ENCODE measurements around the gene POLR2L.

POLR2L gene

GRCh38 chr11:829176-829846 is 13.0 kb downstream of the POLR2L start:
- peak overlapping the region in 1 of 2 donors; percentile 41 for H3K27ac ChIP-seq
- peaks cover 0 to 88% (median 61%) of the 10 kb centered on the region in 4 donors for H3K4me1 ChIP-seq
- intact Hi-C loops (cut with DNase I; ENCODE audit: low total_unique reads) = no loop called here
- H3K4me3 ChIP-seq = peak overlapping the region; percentile 41
- TF ChIP-seq CTCF (IDR thresholded peaks at IDR 0.05) = no peak
- no peaks in the 10 kb centered on the region for H3K9me3 ChIP-seq
- H3K36me3 ChIP-seq = peaks cover 16 to 17% (median 17%) of the 10 kb centered on the region in 3 donors
- peaks cover 0 to 78% of the 10 kb centered on the region in 2 donors for H3K27me3 ChIP-seq
- DNase-seq = peak in 1 of 2 donors; percentile 78

- intact Hi-C loops (cut with DNase I; ENCODE audit: low total_unique reads) = no loop called here
- no peak for TF ChIP-seq CTCF (IDR thresholded peaks at IDR 0.05)
- peaks cover 23 to 24% (median 23%) of the 10 kb centered on the region in 3 donors for H3K36me3 ChIP-seq
- no peak overlapping the region for H3K4me3 ChIP-seq
- H3K4me1 ChIP-seq = peaks cover 0 to 88% (median 54%) of the 10 kb centered on the region in 4 donors
- H3K27ac ChIP-seq = peak overlapping the region in 1 of 2 donors; percentile 41
- H3K9me3 ChIP-seq = no peaks in the 10 kb centered on the region
- no peak for DNase-seq
- peaks cover 0 to 81% of the 10 kb centered on the region in 2 donors for H3K27me3 ChIP-seq
Observed at GRCh38 chr11:828506-829175, 13.7 kb downstream of the POLR2L start.

GRCh38 chr11:827897-828192 is 14.5 kb downstream of the POLR2L start, which contains the start of gene CRACR2B:
Gene CRACR2B, plus strand, starts transcription at chr11:827919. Its CDS starts 689 bp downstream, at chr11:828608.
- H3K4me1 ChIP-seq = peaks cover 0 to 92% (median 53%) of the 10 kb centered on the region in 4 donors
- TF ChIP-seq CTCF (IDR thresholded peaks at IDR 0.05) = no peak
- H3K27me3 ChIP-seq = peaks cover 0 to 81% of the 10 kb centered on the region in 2 donors
- H3K4me3 ChIP-seq = peak within 1 kb of the TSS; percentile 38 to 48
- H3K27ac ChIP-seq = peak within 1 kb of the TSS in 1 of 2 donors; percentile 41
- intact Hi-C loops (cut with DNase I; ENCODE audit: low total_unique reads) = no loop called here
- H3K9me3 ChIP-seq = no peaks in the 10 kb centered on the region
- peaks cover 31 to 32% (median 31%) of the 10 kb centered on the region in 3 donors for H3K36me3 ChIP-seq
- DNase-seq = no peak

- Histone ChIP-seq H3K27ac (peak overlapping the region in 1 of 2 donors; percentile 38), H3K4me3 (peak overlapping the region; percentile 38 to 48), H3K9me3 (no peaks in the 10 kb centered on the region), H3K27me3 (peaks cover 0 to 80% of the 10 kb centered on the region in 2 donors), H3K4me1 (peaks cover 0 to 92% (median 53%) of the 10 kb centered on the region in 4 donors), H3K36me3 (peaks cover 36 to 37% (median 37%) of the 10 kb centered on the region in 3 donors)
- intact Hi-C loops (cut with DNase I; ENCODE audit: low total_unique reads) = no loop called here
- no peak for DNase-seq
- no peak for TF ChIP-seq CTCF (IDR thresholded peaks at IDR 0.05)
Observed at GRCh38 chr11:827146-827896, 15.0 kb downstream of the POLR2L start.

GRCh38 chr11:826836-827145 is 15.5 kb downstream of the POLR2L start:
- Histone ChIP-seq H3K27me3 (peaks cover 0 to 75% of the 10 kb centered on the region in 2 donors), H3K4me1 (peaks cover 0 to 92% (median 52%) of the 10 kb centered on the region in 4 donors)
- TF ChIP-seq CTCF (IDR thresholded peaks at IDR 0.05) = no peak

More at GRCh38 chr11:826836-827145, 15.5 kb downstream of the POLR2L start:
- Histone ChIP-seq H3K4me3 (peak overlapping the region; percentile 38 to 48), H3K9me3 (no peaks in the 10 kb centered on the region), H3K36me3 (peaks cover 41 to 42% (median 42%) of the 10 kb centered on the region in 3 donors), H3K27ac (peak overlapping the region in 1 of 2 donors; percentile 38)
- intact Hi-C loops (cut with DNase I; ENCODE audit: low total_unique reads) = no loop called here
- no peak for DNase-seq

All from tibial artery (tissue), 4 donors.